TTC549 (cell line): Measurements from ENCODE around the gene SFXN2.
A peak's percentile ranks its signal among the peaks of the same experiment; 100 is the strongest.
"Not testable (repeated sequence)": the region's sequence is repeated elsewhere in the genome, so short reads cannot be mapped to it uniquely, and the experiment has no call there.

ENCODE experiments used
- FAIRE-seq: peaks from 2 replicates; lab custom pipeline; 2012; peaks lifted over from hg19 to GRCh38; lab: Jason Lieb, UNC

The SFXN2 gene, protein sequence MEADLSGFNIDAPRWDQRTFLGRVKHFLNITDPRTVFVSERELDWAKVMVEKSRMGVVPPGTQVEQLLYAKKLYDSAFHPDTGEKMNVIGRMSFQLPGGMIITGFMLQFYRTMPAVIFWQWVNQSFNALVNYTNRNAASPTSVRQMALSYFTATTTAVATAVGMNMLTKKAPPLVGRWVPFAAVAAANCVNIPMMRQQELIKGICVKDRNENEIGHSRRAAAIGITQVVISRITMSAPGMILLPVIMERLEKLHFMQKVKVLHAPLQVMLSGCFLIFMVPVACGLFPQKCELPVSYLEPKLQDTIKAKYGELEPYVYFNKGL

DNA sequence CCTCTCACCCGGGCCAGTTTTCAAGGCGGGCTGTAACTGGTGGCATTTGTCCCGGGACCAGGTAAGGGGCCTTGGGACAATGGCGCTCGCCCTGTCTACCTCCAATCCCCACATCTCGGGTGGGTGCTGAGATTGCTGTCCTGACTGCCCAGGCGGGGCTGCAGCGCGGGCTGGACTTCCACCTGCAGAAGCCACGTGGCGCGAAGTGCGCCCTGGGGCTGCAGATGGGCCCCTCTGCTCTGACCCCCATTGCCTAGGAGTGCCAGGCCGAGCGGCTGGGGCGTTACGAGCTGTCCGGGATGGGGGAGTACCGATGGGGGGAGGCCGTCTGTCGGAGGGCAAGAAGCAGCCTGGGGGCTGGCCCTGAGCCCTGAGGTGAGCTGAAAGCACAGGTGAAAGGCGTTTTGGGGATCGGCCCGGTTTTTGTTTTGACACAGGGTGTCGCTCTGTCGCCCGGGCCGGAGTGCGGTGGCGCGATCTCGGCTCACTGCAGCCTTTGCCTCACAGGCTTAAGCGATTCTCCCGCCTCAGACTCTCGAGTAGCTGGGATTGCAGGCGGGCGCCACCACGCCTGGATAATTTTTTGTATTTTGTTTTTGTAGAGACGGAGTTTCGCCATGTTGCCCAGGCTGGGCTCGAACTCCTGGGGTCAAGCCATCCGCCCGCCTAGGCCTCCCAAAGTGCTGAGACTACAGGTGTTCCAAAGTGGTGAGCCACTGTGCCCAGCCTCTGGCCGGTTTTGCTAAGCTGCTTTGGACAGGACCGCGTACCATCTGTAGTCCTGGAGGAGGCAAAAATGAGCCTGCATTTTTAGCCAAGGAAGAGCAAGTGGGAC, at the start of gene SFXN2:
Gene SFXN2 (plus strand): TSS at position 16 of the 835 bp plus-strand sequence. CDS start 12,001 bp downstream, outside the sequence.
- FAIRE-seq, result no peak

DNA sequence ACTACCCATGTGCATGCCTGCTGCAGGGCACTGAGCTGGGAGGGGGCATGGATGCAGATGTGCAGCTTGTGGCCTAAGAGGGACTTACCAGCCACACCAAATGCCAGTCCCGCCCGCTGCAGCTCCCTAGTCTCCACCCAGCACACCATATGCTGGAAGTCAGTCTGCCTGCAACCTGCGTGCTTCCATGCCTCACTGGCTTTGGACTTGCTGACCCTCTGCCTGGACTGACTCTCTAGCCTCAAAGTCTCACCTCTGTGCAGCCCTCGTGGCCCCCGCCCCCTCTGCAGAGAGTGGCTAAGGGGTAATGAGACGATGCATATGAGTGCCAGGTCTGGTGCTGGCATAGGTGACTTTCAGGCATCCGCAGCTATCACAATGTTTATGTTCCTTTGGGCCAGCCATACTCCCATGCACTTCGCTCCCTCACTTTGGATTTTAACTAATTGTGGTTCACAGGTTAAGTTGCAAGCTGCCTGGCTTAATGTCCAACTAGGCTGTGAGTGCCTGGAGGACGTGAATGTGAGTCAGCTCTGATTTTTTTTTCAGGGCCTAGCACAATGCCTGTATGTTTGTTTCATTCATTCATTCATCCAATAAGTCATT, 48.4 kb upstream of the SFXN2 start:
- FAIRE-seq, result no peak

DNA sequence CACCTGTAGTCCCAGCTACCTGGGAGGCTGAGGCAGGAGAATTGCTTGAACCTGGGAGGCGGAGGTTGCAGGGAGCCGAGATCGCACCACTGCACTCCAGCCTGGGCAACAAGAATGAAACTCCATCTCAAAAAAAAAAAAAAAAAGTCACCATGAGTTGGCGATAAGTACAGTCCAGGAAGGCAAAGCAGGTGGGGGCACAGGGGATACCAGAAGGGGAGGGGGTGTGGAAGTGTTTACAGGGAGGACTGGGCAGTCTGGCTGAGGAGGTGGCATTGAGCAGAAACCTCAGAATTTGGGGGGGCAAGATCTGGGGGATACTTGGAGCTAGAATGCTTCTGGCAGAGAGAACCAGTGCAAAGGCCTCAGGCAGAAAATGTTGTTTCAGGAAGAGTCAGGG, 47.0 kb upstream of the SFXN2 start:
- FAIRE-seq, result not testable (repeated sequence)

DNA sequence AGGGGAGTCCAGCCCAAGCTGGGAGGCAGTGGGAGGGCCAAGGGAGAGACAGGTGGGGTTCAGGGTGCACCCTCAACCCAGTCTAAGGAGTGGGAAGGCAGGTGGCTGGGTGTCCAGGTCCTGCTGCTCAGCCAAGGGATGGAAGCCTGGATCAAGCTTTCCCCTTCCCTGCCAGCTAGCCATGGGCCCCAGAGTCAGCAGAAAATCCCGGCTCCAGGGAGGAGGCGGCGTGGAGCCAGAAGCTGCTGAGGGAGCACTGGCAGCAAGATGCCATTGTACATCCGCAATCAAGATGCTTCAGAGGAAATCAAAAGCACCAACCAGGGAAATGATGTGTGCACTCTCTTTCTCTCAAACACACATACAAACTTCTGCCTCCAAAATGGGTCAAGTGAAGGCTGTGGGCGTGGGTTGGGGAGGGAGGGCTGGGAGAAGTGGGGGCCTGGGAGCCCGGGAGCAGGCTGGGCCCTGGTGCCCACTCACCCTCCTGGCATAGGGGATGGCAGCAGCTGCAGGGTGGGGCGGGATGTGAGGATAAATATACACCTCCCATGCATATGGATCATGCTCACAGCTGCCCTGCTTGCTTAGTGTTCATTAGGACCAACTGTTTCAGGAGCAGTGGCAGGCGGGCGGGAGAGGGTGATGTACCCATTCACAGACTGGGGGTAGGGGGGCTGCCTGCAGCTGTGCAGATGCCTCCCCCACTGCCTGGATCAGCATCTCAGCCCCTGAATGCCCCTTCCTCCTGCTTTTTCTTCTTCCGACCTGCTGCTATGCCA, 45.9 kb upstream of the SFXN2 start:
- FAIRE-seq, result no peak

DNA sequence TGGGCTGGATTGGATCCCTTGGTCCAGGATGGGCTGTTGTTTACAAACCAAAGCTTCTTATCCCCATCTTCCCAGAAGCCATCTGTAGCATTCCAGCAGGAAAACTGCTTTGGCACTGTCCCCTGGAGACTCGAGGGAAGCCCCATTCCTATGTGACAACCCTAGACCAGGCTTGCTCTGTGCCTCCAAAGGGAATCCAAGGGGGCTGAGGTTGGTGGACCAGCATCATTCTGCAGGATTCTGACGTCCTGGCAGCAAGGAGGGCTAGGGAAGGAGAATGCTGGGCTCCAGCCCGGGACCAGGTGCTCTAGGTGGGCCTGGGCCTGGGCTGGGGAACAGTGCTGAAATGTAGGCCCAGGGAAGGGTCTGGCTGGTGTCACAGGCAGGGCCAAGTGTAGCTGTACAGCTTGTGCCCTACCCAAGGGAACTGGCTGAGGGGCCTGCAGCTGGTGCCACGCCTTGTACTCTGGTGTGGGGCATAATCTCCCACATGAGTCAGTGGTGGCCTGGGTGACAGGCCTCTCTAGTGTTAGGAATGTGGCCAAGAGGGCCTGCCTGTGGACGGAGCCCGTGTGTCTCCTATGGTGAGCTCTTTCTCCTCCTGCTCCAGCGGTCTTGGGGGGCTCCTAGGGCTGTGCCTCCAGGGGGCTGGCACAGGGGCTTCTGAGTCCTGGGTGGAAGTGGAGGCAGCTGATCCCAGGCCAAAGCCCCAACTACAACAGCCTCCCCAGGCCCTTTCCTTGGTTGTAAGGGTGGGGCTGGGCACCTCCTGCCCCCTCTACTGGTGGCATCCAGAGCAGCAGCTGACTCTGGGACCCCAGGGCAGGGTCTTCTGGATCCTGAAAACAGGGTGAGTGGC, 45.0 kb upstream of the SFXN2 start:
- FAIRE-seq, result no peak

DNA sequence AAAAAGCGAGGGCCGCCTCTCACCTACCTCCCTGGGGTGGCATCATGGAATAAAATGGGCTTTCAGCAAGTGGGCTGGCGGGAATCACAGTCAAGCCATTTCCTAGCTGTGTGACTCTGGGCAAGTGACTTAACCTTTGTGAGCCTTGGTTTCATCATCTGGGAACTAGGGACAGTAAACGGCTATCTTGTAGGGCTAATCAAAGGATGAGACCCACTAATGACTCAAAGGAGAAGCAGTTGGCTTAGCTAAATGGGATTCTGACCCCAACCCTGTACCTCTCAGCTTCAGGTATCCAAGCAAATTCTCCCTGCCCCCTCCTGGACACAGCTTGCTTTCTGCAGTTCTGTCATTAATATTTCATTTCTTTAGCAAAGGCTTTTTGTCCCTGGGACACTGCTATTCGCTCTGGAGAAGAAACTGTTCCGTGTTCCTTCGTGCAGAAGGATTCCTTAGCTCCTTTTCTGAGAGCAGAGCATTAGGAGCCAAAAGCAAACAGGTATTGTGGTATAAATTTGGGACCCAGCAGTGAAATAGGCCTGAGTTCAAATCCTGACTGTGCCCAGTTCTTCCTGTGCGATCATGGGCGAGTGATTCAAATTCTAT, 44.3 kb upstream of the SFXN2 start:
- no peak for FAIRE-seq

DNA sequence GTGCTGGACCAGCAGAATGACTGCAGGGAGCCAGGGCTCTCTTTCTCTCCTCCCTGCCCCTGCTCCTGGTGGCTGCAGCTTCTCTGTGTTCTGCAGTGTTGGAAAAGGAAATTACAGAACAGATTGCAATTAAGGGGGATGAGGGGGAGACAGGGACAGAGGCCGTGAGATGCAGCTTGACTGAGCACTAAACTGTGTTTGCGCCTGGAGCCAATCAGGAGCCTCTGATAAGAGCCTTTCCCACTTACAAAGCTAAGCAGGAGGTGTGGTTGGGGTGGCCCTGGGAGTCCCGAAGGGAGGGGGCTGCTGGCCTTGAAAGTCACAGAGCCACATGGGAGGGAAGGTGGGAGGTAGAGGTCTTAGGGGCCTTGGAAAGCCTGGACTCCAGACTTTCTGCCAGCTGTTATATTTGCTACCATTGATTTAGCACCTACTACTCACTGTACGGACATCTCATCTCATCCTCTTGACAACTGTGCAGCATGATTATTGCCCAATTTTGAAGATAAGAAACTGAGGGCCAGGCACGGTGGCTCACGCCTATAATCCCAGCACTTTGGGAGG, 43.5 kb upstream of the SFXN2 start:
- FAIRE-seq, result no peak

DNA sequence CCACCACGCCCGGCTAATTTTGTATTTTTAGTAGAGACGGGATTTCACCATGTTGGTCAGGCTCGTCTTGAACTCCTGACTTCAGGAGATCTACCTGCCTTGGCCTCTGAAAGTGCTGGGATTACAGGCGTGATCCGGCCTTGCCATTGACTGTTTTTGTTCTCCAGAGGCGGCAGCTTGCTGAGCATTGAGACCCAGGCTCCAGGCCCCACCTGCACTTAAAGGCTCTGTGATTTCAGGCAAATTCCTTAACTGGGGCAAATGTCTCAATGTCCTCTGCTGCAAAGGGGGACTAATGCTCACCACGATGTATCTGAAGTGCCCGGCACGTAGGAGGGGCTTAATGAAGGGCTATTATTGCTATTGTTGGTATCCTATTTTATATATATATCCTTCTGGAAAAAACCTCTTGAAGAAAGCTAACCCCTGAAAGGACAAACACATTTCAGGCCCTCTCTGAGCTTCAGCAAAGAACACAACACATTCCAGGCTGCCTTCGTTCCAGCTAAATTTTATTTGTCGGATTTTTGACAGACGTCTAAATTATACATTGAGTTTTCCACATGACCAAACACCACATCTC, 41.1 kb upstream of the SFXN2 start:
- FAIRE-seq, result no peak

DNA sequence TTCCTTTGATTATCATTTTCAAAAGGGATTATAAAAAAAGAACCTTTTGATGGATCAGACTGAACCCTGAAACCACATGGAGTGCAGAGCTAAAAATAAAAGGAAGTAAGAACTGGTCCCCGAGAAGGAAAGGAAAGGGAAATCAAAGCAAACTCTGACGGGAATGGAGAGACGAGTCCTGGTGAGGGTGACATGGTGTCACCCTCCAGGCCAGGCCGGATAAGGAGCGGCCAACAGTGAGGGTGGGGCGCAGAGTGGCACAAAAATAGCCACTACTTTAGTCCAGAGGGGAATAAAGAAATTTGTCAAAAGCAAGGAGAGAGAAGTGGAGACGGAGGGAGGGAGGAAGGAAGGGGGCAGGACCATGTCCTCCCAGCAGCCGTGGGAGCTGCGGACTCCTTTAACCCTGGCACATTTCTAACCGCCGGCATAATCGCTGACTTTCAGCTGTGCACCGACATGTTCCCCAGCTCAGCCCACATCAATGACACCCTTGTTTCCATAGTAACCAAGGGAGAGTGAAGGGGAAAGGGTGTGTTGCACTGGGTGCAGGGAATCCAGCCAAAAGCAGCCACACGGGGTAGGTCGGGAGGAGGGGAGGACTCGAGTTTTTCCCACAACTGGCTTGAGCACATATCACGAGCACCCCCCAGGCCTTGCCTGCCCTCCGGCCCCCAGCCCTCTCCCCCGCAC, 40.5 kb upstream of the SFXN2 start:
- FAIRE-seq, result peak; percentile 5

DNA sequence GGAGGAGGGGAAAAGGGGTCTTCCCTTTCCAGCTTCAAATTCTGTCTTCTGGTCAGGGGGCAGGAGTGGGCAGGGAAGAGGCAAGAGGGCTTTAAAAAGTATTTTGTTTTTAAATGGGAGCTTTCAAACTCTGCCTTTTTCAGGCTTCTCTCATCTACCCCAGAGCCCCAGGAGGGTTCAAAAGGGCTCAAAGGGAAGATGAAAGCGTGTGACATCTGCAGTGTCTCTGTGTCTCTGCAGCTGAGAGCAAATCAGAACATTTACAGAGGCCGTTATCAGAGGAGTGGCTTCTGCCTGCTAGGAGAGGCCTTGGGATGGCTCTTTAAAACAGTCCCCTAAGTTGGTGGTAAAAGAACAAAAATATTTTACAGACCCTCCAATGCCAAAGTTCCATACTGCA, 39.9 kb upstream of the SFXN2 start:
- no peak for FAIRE-seq

DNA sequence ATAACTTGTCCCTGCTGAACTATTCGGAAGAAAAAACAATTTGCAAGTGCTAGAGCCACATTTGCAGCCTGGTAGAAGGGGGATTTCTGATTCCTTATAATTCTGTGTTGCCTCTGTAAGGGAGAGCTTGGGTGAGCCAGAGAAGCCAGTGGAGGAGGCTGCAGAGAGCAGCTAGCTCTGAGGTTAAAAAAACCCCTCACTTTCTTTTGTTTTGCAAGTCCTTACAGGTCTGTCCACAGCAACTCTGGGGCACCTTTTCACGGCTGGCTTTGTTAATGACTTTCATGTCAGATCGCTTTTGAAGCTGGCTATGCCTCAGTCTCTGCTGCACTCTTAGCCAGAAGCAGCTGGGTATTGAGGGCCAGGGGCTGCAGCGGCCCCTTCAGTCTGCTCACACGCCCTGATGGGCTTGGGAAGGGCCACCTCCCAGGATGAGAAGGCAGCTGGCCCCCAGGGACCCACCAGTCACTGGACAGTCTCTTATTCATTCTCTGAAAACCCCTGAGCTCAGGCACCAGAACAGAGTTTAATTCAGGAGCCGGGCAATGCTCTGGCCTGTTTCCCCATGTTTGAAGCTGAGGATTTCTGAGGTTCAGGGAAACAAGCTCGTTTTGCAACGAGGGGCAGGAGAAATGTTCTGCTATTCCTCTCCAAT, 39.3 kb upstream of the SFXN2 start:
- FAIRE-seq, result no peak

DNA sequence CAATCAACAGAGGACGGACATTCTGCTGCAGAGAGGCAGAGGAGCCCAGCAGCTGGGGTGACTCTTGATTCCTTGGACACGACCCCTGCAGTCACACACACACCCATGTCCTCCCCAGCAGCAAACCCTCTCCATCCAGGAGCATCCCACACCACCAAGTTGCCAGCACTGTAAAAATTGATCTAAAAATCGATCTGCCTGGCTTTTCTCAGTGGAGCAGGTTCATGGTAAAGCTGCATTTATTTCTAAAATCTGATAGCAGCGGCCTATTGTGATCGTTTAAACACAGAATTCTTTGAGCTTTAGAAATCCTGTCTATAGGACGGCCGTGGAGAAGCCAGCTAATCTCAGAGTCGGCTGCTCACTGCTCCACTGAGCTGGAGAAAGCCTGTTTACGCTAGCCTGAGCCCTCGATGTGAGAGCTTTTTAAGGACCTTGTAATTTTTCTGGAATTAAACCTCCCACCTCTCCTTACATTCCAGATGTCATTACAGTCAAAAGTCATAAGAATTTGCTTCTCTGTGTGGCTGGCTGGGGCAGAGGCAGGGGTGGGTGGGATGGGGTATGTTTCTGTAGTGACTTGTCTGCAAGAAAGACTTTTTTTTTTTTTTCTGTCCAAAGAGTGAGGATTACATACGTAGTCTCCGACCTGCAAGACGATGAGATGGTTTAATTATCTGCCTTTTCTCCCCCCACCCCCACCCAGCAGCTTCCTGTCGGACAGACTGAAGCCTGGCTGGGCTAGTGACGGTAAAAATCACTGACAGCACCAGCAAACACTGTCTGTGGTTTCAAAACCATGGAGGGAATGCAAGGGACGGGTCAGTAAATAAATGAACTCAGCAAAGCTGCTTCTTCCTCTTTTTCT, 38.5 kb upstream of the SFXN2 start:
- FAIRE-seq, result peak; percentile 91

DNA sequence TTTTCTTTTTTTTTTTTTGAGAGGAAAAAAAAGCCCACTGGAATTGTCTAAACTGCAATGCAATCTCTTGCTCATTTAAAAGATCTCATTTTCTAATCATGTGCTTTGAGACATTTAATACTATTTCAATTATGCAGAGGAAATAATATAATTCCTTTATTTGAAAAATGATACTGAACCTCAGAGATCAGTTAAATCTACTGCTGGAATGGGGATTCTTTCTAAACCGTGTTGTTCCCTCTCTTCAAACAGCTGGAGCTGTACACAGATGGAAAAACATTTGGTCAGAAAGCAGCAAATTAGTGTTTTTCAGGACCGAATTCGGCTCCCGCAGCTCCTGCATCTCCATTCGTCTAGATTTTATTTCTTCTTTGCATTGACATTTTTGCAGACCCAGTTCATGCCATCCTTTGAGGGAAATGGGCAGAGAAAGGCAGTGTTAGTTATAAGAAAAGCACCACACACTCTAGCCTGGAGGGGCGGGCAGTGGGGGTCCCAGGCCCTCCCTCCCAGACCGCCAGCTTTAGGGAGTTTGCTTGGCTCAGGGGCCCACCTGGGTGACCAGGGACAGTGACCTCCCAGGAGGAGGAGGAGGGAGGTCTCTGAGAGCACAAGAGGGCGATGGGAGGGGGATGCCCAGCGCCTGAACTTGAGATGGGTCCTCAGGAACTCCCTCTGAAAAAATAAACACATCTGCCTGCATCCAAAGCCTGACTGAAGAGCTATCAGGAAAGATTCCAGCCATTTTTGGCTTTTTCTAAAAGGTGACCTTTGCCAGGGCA, 37.7 kb upstream of the SFXN2 start:
- peak; percentile 52 for FAIRE-seq

DNA sequence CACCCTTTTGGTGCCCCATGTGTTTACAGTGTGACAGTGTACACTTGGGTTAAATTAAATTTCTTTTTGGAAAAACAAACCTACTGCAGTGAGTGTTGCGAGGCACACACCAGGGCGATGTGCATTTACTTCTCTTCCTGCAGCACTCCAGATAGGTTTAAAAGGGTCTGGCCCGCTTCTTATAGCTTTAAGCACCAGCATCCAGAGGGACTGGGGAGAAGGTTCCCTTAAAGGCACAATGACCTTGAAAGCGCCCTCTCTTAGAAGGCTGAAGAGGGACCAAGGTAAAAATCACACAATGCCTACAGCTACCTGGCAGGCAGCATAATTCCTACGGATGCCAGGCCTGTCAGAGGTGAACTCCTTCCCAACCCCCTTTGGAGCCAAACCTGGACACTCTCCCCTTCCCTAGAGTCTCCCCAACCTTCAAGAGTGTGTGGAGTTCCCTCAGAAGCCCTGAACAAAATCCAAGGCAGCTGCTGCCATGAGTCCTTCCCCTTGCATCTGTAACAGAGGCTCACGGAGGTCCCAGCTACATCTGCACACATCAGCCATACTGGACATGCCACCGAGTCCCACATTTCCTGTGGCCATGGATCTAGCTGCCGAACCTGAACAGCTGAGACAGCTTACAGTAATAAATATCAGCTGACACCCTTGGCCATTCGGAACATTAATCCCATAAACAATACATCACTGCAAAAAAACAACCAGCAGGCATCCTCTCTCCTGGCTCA, 36.9 kb upstream of the SFXN2 start:
- FAIRE-seq, result no peak

DNA sequence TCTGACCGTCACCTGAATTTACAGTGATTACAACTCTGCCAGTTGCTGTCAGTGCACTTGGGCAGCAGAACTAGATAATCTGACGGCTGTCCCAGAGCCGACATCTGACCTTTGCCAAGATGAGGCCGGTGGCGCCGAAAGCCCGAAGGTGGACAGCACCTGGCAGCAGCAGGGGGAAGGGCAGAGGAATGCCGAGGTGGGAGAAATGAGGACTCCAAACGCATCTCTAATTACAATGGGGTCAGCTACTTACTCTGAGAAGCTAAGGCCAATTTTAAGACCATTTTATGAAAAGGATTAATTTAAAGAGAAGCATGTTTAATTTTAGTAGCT, 36.4 kb upstream of the SFXN2 start:
- FAIRE-seq, result no peak

DNA sequence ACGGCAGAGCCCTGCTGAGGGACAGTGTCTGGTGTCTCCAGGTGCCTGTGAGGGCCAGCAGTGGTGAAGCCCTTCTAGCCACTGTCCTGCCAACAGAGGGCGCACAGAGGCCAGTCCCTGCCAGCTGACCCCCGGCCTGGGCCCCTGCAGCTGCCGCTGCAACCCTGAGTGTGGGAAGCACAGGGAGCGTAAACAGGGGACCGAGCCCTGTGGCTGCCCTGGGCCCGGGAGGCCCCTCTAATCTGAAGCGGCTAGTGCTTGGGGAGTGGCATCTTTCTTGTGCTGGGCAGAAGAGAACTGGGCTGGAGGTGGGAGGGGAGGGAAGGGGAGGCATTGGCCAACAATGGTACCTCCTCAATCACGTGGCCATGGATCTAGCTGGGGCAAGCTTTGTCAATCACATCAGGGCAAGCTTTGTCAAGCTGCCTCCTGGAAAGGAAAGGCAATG, 35.6 kb upstream of the SFXN2 start:
- FAIRE-seq, result peak; percentile 52

DNA sequence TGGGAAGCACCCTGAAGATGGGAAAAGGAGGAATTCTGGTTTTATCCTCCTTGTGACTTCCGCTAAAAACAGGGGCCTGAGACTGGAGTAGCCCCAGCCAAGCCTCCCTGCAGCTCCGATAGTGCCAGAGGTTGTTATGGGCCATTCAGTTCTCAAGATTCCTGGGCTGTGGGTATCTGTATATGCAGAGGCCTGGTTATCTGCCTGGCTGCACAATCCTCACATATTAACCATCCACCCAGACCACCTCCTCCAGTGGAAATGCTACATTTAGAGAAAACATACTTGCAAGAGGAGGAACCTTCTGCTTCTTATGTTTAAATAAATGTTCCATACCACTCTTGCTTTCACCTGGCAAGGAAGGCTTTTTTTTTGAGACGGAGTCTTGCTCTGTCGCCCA, 34.8 kb upstream of the SFXN2 start:
- no peak for FAIRE-seq
